A673 (cell line): ENCODE results near the gene CDH18. TPM values are rescaled to one million over a fixed set of nuclear protein-coding genes. Genes with fewer than 3 reads are reported as not detected.

Experiments used
- BruUV-seq: library from RNA; stranded (reverse); fragments of 400-500 nt; replicated peaks from 2 replicates; lab custom pipeline; 2021; lab: Mats Ljungman, UMichigan
- CTCF ChIA-PET: fragments of 300-600 bp; sonication (Branson Sonifier 250); formaldehyde crosslinking; loops from one replicate; lab custom pipeline; 2022; ENCODE audit warnings: antibody characterized with exemption; lab: Charles Lee
- POLR2A ChIA-PET: fragments of 300-600 bp; sonication (Branson Sonifier 250); formaldehyde crosslinking; loops from one replicate; lab custom pipeline; 2022; ENCODE audit warnings: antibody characterized with exemption; ENCODE audit not compliant: low non-redundant PET; lab: Charles Lee
- DNase-seq: peaks from one replicate; pipeline ENCODE4 v3.0.0-alpha.2; 2015; ENCODE audit warnings: low spot score
- H3K27ac ChIP-seq: fragments of 200-600 bp; sonication (generic); 2 replicates; pipeline ENCODE4 v1.5.1; 2016; ENCODE audit warnings: mixed run types, low read depth, mild to moderate bottlenecking, mixed read lengths, antibody characterized with exemption, low read length; ENCODE audit not compliant: poor library complexity, severe bottlenecking
- H3K27me3 ChIP-seq: fragments of 200-600 bp; sonication (generic); replicated peaks from 2 replicates; pipeline ENCODE4 v1.6.1; 2017; ENCODE audit warnings: mixed run types, low read depth, mild to moderate bottlenecking, mixed read lengths, antibody characterized with exemption, low read length; ENCODE audit not compliant: insufficient read depth, poor library complexity
- H3K36me3 ChIP-seq: fragments of 200-600 bp; sonication (generic); 2 replicates; pipeline ENCODE4 v1.6.1; 2016; ENCODE audit warnings: mixed run types, mild to moderate bottlenecking, mixed read lengths, antibody characterized with exemption, low read length; ENCODE audit not compliant: insufficient read depth, poor library complexity, severe bottlenecking
- H3K4me1 ChIP-seq: fragments of 200-600 bp; sonication (generic); 2 replicates; pipeline ENCODE4 v1.6.1; 2017; ENCODE audit warnings: mixed run types, mild to moderate bottlenecking, mixed read lengths, antibody characterized with exemption, low read length; ENCODE audit not compliant: insufficient read depth, poor library complexity, severe bottlenecking
- H3K4me3 ChIP-seq: fragments of 200-600 bp; sonication (generic); 2 replicates; pipeline ENCODE4 v1.5.1; 2016; ENCODE audit warnings: low read depth, mixed run types, mild to moderate bottlenecking, mixed read lengths, low read length; ENCODE audit not compliant: poor library complexity, severe bottlenecking
- H3K9me3 ChIP-seq: fragments of 200-600 bp; sonication (generic); 2 replicates; pipeline ENCODE4 v1.6.1; 2016; ENCODE audit warnings: mixed run types, low read depth, mild to moderate bottlenecking, mixed read lengths, antibody characterized with exemption, low read length; ENCODE audit not compliant: poor library complexity, severe bottlenecking
- EZH2 ChIP-seq: fragments of 200-600 bp; sonication (generic); IDR thresholded peaks from 2 replicates; pipeline ENCODE4 v1.6.1; 2017; ENCODE audit warnings: borderline replicate concordance, low read depth, mild to moderate bottlenecking, mixed read lengths, antibody characterized with exemption, low read length; ENCODE audit not compliant: poor library complexity, severe bottlenecking
- intact Hi-C: fragments of 100-400 bp; cut with micrococcal nuclease; formaldehyde crosslinking; loops from one replicate; pipeline ENCODE4 v1.10.0; 2022; ENCODE audit not compliant: unreplicated experiment
- total RNA-seq: library from RNA; stranded (reverse); gene quantifications from 2 replicates; pipeline ENCODE4 v1.2.3, GENCODE V29; 2021
- TF ChIP-seq, protein P1 (sequence below): fragments of 300-800, 200-600 bp; sonication (generic); conservative IDR thresholded peaks from 2 replicates; pipeline ENCODE4 v1.5.1; 2017; ENCODE audit warnings: low read depth, mild to moderate bottlenecking, antibody characterized with exemption, low read length, moderate library complexity, mixed read lengths

CDH18 gene
- total RNA-seq, 1 experiment from 2014 or later, result not detected

DNA sequence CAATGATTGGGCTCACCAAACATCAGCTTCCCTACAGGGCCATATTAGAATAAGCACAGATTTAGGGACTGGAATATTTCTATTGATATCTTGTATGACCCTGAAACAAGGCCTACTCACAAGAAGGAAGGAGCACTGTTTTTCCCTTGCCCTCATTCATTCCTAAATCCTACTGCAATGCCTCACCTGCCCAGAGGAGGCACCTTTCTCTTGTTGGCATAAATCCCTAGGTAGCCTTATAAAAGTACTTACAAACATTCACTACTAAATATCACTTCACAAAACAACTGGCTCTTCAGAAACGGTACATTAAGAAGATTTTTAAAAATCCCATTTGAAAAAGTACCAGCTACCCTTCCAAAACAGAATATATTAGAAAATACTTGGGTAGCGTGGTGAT lies 449.4 kb downstream of the CDH18 start:
- Histone ChIP-seq H3K9me3 (no peaks in the 10 kb centered on the region), H3K4me3 (no peak overlapping the region), H3K27ac (no peak overlapping the region), H3K27me3 (no peaks in the 10 kb centered on the region), H3K36me3 (no peaks in the 10 kb centered on the region), H3K4me1 (no peaks in the 10 kb centered on the region)
- TF ChIP-seq EZH2, result no peak
- TF ChIP-seq, protein P1, sequence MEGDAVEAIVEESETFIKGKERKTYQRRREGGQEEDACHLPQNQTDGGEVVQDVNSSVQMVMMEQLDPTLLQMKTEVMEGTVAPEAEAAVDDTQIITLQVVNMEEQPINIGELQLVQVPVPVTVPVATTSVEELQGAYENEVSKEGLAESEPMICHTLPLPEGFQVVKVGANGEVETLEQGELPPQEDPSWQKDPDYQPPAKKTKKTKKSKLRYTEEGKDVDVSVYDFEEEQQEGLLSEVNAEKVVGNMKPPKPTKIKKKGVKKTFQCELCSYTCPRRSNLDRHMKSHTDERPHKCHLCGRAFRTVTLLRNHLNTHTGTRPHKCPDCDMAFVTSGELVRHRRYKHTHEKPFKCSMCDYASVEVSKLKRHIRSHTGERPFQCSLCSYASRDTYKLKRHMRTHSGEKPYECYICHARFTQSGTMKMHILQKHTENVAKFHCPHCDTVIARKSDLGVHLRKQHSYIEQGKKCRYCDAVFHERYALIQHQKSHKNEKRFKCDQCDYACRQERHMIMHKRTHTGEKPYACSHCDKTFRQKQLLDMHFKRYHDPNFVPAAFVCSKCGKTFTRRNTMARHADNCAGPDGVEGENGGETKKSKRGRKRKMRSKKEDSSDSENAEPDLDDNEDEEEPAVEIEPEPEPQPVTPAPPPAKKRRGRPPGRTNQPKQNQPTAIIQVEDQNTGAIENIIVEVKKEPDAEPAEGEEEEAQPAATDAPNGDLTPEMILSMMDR, result no peak
- POLR2A ChIA-PET, result no interaction called here
- BruUV-seq, result no TSS peak
- intact Hi-C loops, result no loop called here
- CTCF ChIA-PET, result no interaction called here
- DNase-seq, result no peak

GRCh38 chr5:19536387-19536786 lies 451.6 kb downstream of the CDH18 start:
- CTCF ChIA-PET, result no interaction called here
- BruUV-seq, result no TSS peak
- intact Hi-C loops, result no loop called here

DNA sequence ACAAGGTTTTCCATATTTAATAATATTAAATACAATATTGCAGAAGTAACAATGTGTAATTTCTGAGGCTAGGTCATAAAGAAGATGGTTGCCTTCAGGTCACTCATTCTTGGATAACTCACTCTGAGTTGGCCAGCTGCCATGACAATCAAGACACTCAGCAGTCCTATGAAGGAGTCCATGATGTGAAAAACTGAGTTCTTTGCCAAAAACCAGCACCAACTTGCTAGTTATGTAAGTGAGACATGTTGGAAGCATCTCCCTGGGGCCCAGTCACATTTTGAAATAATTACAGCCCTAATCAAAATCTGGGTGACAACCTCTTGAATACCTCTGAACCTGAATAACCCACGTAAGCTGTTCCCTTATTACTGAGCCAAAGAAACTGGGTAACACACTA lies 453.2 kb downstream of the CDH18 start:
- H3K27ac ChIP-seq, result no peak overlapping the region
- TF ChIP-seq, protein P1, result no peak
- TF ChIP-seq EZH2, result no peak
- BruUV-seq, result no TSS peak
- H3K4me3 ChIP-seq, result no peak overlapping the region
- H3K9me3 ChIP-seq, result no peaks in the 10 kb centered on the region
- DNase-seq, result no peak
- ChIA-PET CTCF (no interaction called here), POLR2A (no interaction called here)
- intact Hi-C loops, result no loop called here
- no peaks in the 10 kb centered on the region for H3K27me3 ChIP-seq
- no peaks in the 10 kb centered on the region for H3K4me1 ChIP-seq
- no peaks in the 10 kb centered on the region for H3K36me3 ChIP-seq

More at GRCh38 chr5:19536387-19536786, 451.6 kb downstream of the CDH18 start:
- H3K36me3 ChIP-seq, result no peaks in the 10 kb centered on the region
- TF ChIP-seq, protein P1, result no peak
- TF ChIP-seq EZH2, result no peak
- no peaks in the 10 kb centered on the region for H3K4me1 ChIP-seq
- POLR2A ChIA-PET, result no interaction called here
- no peaks in the 10 kb centered on the region for H3K27me3 ChIP-seq
- DNase-seq, result no peak
- no peak overlapping the region for H3K4me3 ChIP-seq
- no peaks in the 10 kb centered on the region for H3K9me3 ChIP-seq
- no peak overlapping the region for H3K27ac ChIP-seq
